Measurements from ENCODE around the gene GGT6. TPM values are rescaled to one million over a fixed set of nuclear protein-coding genes. Genes with fewer than 3 reads are reported as not detected.
A peak's percentile ranks its signal among the peaks of the same experiment; 100 is the strongest.
"Not testable (repeated sequence)": the region's sequence is repeated elsewhere in the genome, so short reads cannot be mapped to it uniquely, and the experiment has no call there.

The GGT6 gene
- total RNA-seq, 1 donor from 2014 or later: not detected

- Mint-ChIP-seq H3K4me3 (no peak overlapping the region), H3K36me3 (ENCODE audit: low read depth) (no peaks in the 10 kb centered on the region), H3K27me3 (peaks cover 49% of the 10 kb centered on the region)
Observed at GRCh38 chr17:4586043-4586442, 25.7 kb upstream of the GGT6 start.

DNA sequence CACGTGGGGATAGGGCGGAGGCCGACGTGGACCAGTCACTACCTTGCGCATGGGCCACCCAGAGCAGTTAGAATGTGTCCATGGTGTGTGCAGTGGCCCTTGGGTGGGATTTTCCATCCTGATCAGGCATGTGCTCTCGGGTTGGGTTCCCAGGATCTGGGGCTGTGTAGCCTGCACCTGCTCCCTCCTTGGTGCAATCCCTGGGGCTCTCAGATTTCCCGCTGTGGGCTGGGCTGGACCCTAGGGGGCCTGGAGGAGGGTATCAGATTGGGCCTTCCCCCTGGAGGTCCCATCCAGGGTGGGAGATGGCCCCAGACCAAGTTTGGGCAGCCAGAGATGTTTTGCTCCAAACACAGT lies 25.2 kb upstream of the GGT6 start:
- no peak overlapping the region for H3K4me3 Mint-ChIP-seq
- no peak for DNase-seq
- intact Hi-C loops (cut with micrococcal nuclease): no loop called here
- no peaks in the 10 kb centered on the region for H3K9me3 Mint-ChIP-seq
- H3K36me3 Mint-ChIP-seq (ENCODE audit: low read depth): no peaks in the 10 kb centered on the region
- no peak overlapping the region for H3K27ac Mint-ChIP-seq
- H3K4me1 Mint-ChIP-seq: peaks cover 2% of the 10 kb centered on the region
- H3K27me3 Mint-ChIP-seq: peaks cover 52% of the 10 kb centered on the region

More at GRCh38 chr17:4586043-4586442, 25.7 kb upstream of the GGT6 start:
- Mint-ChIP-seq H3K9me3 (no peaks in the 10 kb centered on the region), H3K4me1 (peaks cover 2% of the 10 kb centered on the region), H3K27ac (peak overlapping the region; percentile 57)
- DNase-seq: no peak
- intact Hi-C loops (cut with micrococcal nuclease): no loop called here

GRCh38 chr17:4584917-4585637 lies 24.7 kb upstream of the GGT6 start:
- Mint-ChIP-seq H3K4me3 (no peak overlapping the region), H3K27me3 (peaks cover 49% of the 10 kb centered on the region), H3K27ac (no peak overlapping the region), H3K9me3 (no peaks in the 10 kb centered on the region), H3K4me1 (peaks cover 2% of the 10 kb centered on the region), H3K36me3 (ENCODE audit: low read depth) (no peaks in the 10 kb centered on the region)
- intact Hi-C loops (cut with micrococcal nuclease): no loop called here
- DNase-seq: no peak

DNA sequence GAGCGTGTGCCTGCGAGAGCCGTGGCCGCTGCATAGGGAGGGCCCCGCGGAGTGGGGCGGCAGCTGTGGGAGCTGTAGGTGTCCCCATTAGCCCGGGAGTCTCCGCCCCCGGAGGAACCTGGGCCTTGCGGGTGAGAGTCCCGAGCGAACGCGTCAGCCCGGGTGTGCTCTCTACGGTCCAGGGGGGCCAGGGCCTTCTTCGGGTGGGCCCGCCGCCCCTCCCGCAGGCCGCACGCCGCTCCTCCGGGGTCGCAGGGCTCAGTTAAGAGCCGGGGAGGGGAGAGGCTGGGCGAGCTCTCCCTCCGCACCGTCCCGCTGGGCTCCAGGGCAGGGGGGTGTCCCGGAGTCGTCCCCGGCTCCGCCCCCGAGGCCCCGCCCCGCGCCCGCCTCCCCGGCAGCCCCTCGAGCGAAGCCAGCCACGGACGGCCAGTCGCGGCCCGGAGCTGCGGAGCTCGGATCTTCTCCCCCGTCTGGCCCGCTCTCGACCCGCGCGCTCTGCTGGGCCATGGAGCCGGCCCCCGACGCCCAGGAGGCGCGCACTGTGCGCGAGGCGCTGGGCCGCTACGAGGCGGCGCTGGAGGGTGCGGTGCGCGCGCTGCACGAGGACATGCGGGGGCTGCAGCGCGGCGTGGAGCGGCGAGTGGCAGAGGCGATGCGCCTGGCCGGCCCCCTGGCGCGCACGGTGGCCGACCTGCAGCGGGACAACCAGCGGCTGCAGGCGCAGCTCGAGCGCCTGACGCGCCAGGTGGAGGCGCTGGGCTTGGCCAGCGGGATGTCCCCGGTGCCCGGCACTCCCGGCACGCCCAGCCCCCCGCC lies 23.9 kb upstream of the GGT6 start, which contains the start of gene SMTNL2:
TSS of gene SMTNL2 (plus strand) at position 429 of the 816 bp plus-strand sequence. CDS start at position 506, 77 bp downstream.
- H3K36me3 Mint-ChIP-seq (ENCODE audit: low read depth): no peaks in the 10 kb centered on the region
- H3K27me3 Mint-ChIP-seq: peaks cover 49% of the 10 kb centered on the region
- no peak within 1 kb of the TSS for H3K27ac Mint-ChIP-seq
- DNase-seq: no peak
- intact Hi-C loops (cut with micrococcal nuclease): no loop called here
- peaks cover 2% of the 10 kb centered on the region for H3K4me1 Mint-ChIP-seq
- peak within 1 kb of the TSS; percentile 57 for H3K4me3 Mint-ChIP-seq
- H3K9me3 Mint-ChIP-seq: no peaks in the 10 kb centered on the region

DNA sequence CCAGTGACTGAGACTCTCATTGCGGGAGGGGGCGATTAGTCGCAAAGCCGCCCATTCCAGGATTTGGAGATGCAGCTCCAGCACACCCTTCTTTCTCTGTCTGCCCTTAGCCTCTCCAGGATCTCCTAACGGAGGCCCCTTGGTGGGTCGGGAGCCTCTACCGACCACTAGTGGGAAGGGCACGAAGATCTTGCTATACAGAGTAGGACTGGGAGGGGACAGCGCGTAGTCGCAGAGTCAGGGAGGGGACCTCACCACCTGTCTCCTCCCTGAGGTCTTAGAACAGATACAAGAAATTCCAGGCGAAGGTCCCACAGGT lies 23.4 kb upstream of the GGT6 start:
- Mint-ChIP-seq H3K27me3 (peaks cover 49% of the 10 kb centered on the region), H3K4me1 (peaks cover 2% of the 10 kb centered on the region), H3K9me3 (no peaks in the 10 kb centered on the region), H3K4me3 (peak overlapping the region; percentile 57), H3K36me3 (ENCODE audit: low read depth) (no peaks in the 10 kb centered on the region), H3K27ac (no peak overlapping the region)
- intact Hi-C loops (cut with micrococcal nuclease): no loop called here
- no peak for DNase-seq

DNA sequence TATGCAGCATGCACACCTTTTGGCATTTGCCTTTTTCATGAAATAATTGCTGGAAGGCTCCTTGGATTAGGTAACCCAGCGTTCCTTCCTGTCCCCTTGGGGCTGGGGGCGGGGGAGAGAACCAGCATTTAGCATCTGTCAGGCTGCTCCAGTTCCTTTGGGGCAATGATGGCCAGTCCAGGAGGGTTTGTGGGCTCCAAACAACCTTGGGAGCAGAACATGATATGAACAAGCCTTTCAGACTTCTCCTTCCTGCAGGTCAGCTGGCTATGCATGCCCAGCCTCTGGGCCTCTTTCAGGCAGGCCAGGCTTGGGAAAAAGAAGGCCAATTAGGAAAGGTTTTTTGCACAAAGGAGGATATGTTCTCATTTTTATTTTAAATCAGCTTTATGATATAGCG lies 22.8 kb upstream of the GGT6 start:
- H3K9me3 Mint-ChIP-seq: no peaks in the 10 kb centered on the region
- H3K36me3 Mint-ChIP-seq (ENCODE audit: low read depth): no peaks in the 10 kb centered on the region
- no peak for DNase-seq
- no peak overlapping the region for H3K27ac Mint-ChIP-seq
- peaks cover 45% of the 10 kb centered on the region for H3K27me3 Mint-ChIP-seq
- intact Hi-C loops (cut with micrococcal nuclease): no loop called here
- peaks cover 2% of the 10 kb centered on the region for H3K4me1 Mint-ChIP-seq
- H3K4me3 Mint-ChIP-seq: no peak overlapping the region

- Mint-ChIP-seq H3K9me3 (no peaks in the 10 kb centered on the region), H3K27me3 (peaks cover 45% of the 10 kb centered on the region)
- intact Hi-C loops (cut with micrococcal nuclease): no loop called here
Observed at GRCh38 chr17:4582691-4583090, 22.3 kb upstream of the GGT6 start.

GRCh38 chr17:4582101-4582501 lies 21.7 kb upstream of the GGT6 start:
- Mint-ChIP-seq H3K4me3 (no peak overlapping the region), H3K36me3 (ENCODE audit: low read depth) (no peaks in the 10 kb centered on the region), H3K4me1 (peaks cover 2% of the 10 kb centered on the region), H3K9me3 (no peaks in the 10 kb centered on the region), H3K27me3 (peaks cover 45% of the 10 kb centered on the region), H3K27ac (no peak overlapping the region)
- intact Hi-C loops (cut with micrococcal nuclease): no loop called here
- DNase-seq: no peak

More at GRCh38 chr17:4582691-4583090, 22.3 kb upstream of the GGT6 start:
- Mint-ChIP-seq H3K4me1 (peaks cover 2% of the 10 kb centered on the region), H3K4me3 (no peak overlapping the region), H3K27ac (no peak overlapping the region), H3K36me3 (ENCODE audit: low read depth) (no peaks in the 10 kb centered on the region)
- DNase-seq: no peak

GRCh38 chr17:4580291-4580690 lies 19.9 kb upstream of the GGT6 start:
- no peak overlapping the region for H3K4me3 Mint-ChIP-seq
- peaks cover 32% of the 10 kb centered on the region for H3K27me3 Mint-ChIP-seq
- peaks cover 2% of the 10 kb centered on the region for H3K4me1 Mint-ChIP-seq
- no peak overlapping the region for H3K27ac Mint-ChIP-seq
- no peaks in the 10 kb centered on the region for H3K36me3 Mint-ChIP-seq (ENCODE audit: low read depth)
- H3K9me3 Mint-ChIP-seq: no peaks in the 10 kb centered on the region
- DNase-seq: no peak
- intact Hi-C loops (cut with micrococcal nuclease): no loop called here

- peaks cover 2% of the 10 kb centered on the region for H3K4me1 Mint-ChIP-seq
- H3K27ac Mint-ChIP-seq: no peak overlapping the region
- no peaks in the 10 kb centered on the region for H3K9me3 Mint-ChIP-seq
- no peak for DNase-seq
- no peak overlapping the region for H3K4me3 Mint-ChIP-seq
- no peaks in the 10 kb centered on the region for H3K36me3 Mint-ChIP-seq (ENCODE audit: low read depth)
- intact Hi-C loops (cut with micrococcal nuclease): no loop called here
- peaks cover 29% of the 10 kb centered on the region for H3K27me3 Mint-ChIP-seq
Observed at GRCh38 chr17:4579678-4580077, 19.3 kb upstream of the GGT6 start.

DNA sequence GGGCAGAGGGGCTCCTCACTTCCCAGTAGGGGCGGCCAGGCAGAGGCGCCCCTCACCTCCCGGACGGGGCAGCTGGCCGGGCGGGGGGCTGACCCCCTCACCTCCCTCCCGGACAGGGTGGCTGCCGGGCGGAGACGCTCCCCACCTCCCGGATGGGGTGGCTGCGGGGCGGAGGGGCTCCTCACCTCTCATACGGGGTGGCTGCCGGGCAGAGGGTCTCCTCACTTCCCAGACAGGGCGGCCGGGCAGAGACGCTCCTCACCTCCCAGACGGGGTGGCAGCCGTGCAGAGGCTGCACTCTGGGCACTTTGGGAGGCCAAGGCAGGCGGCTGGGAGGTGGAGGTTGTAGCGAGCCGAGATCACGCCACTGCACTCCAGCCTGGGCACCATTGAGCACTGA lies 18.0 kb upstream of the GGT6 start:
- H3K4me3 Mint-ChIP-seq; H3K36me3 Mint-ChIP-seq (ENCODE audit: low read depth); DNase-seq; H3K9me3 Mint-ChIP-seq; intact Hi-C loops (cut with micrococcal nuclease); H3K4me1 Mint-ChIP-seq; H3K27ac Mint-ChIP-seq: not testable (repeated sequence)
- peaks cover 25% of the 10 kb centered on the region for H3K27me3 Mint-ChIP-seq

DNA sequence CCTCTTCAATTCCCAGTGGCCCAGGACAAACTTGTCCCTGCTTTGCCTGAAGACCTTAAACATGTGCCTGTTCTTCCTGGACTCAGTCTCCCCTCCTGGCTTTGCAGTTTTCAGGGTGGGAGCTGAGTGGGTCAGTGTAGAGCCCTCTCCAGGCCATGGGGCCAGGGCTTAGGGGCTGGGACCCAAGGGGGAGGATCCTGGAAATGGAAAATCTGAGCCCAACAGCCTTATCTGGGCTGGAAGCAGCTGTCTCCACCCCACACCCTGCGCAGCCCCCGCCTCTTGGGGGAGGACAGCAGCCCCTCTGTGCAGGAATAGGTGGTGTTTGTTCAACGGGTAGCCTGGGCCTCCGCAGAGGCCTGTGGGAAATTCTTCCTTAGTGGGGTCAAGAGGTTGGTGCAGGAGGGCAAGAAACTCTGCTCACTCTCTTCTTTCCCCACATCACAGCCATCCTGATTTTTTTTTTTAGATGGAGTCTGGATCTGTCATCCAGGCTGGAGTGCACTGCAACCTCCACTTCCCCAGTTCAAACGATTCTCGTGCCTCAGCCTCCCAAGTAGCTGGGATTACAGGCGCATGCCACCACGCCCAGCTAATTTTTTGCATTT lies 17.1 kb upstream of the GGT6 start:
- H3K4me3 Mint-ChIP-seq: no peak overlapping the region
- intact Hi-C loops (cut with micrococcal nuclease): no loop called here
- peaks cover 16% of the 10 kb centered on the region for H3K4me1 Mint-ChIP-seq
- H3K36me3 Mint-ChIP-seq (ENCODE audit: low read depth): no peaks in the 10 kb centered on the region
- H3K27me3 Mint-ChIP-seq: peaks cover 23% of the 10 kb centered on the region
- DNase-seq: no peak
- H3K27ac Mint-ChIP-seq: no peak overlapping the region
- no peaks in the 10 kb centered on the region for H3K9me3 Mint-ChIP-seq

DNA sequence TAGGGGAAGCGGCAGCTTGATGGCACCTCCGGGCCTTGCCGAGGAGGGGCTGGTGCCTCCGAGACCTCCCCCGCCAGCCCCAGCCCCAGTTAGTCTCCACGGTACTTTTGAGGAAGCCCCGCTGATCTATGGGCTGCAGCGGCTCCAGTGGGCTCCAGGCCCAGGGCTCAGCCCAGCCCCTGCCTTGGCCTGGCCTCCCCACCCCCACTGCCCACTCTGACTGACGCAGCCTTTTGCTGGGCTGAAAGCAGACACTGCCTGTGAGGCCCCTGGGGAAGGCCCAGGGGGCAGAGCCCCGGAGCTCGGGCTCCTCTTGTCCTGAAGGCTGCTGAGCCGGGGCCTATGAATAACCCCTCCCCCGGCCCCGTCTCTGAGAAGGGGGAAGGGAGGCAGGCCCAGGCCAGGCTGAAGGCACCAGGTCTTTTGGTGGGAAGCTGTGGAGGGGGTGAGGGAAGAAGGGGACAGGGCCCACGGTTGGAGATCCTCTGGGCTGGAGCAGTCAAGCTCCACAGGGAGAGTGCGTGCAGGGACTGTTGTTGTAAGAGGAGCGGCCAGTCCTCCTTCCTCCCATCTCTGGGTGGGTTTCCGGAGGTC lies 16.4 kb upstream of the GGT6 start:
- DNase-seq: no peak
- Mint-ChIP-seq H3K9me3 (no peaks in the 10 kb centered on the region), H3K4me3 (no peak overlapping the region), H3K36me3 (ENCODE audit: low read depth) (no peaks in the 10 kb centered on the region), H3K4me1 (peaks cover 16% of the 10 kb centered on the region), H3K27me3 (peaks cover 22% of the 10 kb centered on the region), H3K27ac (no peak overlapping the region)
- intact Hi-C loops (cut with micrococcal nuclease): no loop called here

DNA sequence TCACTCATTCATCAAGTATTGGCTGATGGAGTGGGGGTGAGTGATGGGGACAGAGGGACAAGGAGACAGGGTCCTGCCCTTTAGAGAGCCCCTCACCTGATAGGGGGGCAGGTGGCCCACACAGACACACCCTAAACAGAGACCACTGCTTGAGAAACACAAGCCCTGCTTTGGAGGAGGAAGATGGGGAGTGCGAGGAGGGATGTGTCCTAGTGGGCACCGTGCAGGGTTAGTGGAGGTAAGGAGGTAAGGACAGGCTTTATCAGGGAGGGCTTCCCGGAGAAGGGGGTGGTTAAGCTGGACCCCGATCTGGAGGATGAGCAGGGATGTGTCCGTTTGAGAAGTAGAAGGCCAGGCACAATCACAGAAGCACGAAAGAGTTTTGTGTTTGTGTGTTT lies 15.8 kb upstream of the GGT6 start:
- intact Hi-C loops (cut with micrococcal nuclease): no loop called here
- Mint-ChIP-seq H3K36me3 (ENCODE audit: low read depth) (no peaks in the 10 kb centered on the region), H3K27ac (no peak overlapping the region), H3K27me3 (peaks cover 21% of the 10 kb centered on the region), H3K9me3 (no peaks in the 10 kb centered on the region), H3K4me3 (no peak overlapping the region), H3K4me1 (peaks cover 18% of the 10 kb centered on the region)
- no peak for DNase-seq

Data from activated CD4-positive, alpha-beta T cell treated with anti-CD3 and anti-CD28 coated beads, Interleukin-2, amount 10 ng/mL, durations not matched to agents 24 days and 14 days (primary cell).